ENCODE measurements around the gene MIA3.

DNA sequence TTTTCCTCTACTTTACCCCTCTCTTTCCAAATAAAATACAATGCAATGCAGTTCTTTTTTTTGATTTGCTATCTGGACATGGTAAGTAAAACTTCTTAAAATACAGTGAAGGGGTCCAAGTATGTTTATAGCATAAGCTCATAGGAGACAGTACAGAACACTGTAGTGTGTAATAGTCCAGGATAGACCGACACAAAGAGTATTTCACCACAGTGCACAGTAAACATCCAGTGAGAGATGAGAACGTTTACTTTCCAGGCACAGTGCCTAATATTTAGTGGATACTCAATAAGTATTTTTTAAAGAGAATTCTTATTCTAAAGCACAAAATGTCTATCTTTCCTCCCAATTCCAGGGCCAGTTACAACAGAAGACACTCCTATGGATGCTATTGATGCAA, 14.9 kb downstream of the MIA3 start:
- TF ChIP-seq POLR2AphosphoS5 (IDR thresholded peaks at IDR 0.05; ENCODE audit: low read depth, low read length) (no peak), PBX3 (IDR thresholded peaks at IDR 0.05) (no peak), YY1 (IDR thresholded peaks at IDR 0.05; ENCODE audit: low read depth) (no peak), RAD21 (IDR thresholded peaks at IDR 0.05; ENCODE audit: low read length) (no peak), EP300 (IDR thresholded peaks at IDR 0.05; ENCODE audit: borderline replicate concordance in 1 of 2, low read depth in 1 of 2, low read length in 1 of 2) (no peak), NRF1 (IDR thresholded peaks at IDR 0.05; ENCODE audit: low read depth, low read length) (no peak), REST (IDR thresholded peaks at IDR 0.05; ENCODE audit: low read depth, low read length) (no peak), EZH2phosphoT487 (IDR thresholded peaks at IDR 0.05; ENCODE audit: borderline replicate concordance, low read depth) (no peak)
- TF ChIP-seq, protein P1, sequence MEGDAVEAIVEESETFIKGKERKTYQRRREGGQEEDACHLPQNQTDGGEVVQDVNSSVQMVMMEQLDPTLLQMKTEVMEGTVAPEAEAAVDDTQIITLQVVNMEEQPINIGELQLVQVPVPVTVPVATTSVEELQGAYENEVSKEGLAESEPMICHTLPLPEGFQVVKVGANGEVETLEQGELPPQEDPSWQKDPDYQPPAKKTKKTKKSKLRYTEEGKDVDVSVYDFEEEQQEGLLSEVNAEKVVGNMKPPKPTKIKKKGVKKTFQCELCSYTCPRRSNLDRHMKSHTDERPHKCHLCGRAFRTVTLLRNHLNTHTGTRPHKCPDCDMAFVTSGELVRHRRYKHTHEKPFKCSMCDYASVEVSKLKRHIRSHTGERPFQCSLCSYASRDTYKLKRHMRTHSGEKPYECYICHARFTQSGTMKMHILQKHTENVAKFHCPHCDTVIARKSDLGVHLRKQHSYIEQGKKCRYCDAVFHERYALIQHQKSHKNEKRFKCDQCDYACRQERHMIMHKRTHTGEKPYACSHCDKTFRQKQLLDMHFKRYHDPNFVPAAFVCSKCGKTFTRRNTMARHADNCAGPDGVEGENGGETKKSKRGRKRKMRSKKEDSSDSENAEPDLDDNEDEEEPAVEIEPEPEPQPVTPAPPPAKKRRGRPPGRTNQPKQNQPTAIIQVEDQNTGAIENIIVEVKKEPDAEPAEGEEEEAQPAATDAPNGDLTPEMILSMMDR (IDR thresholded peaks at IDR 0.05): no peak
- TF ChIP-seq, protein P2, sequence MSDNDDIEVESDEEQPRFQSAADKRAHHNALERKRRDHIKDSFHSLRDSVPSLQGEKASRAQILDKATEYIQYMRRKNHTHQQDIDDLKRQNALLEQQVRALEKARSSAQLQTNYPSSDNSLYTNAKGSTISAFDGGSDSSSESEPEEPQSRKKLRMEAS (IDR thresholded peaks at IDR 0.05; ENCODE audit: low read depth): no peak
